ENCODE data around the gene NPTX1.

The NPTX1 gene

GRCh38 chr17:80471922-80472321, 4.5 kb downstream of the NPTX1 start:
- Histone ChIP-seq H3K9me3 (ENCODE audit: insufficient read depth, low read length) (no peaks in the 10 kb centered on the region), H3K9ac (ENCODE audit: insufficient read length, low read depth) (no peak overlapping the region), H3K36me3 (ENCODE audit: insufficient read depth, insufficient read length, low read length) (no peaks in the 10 kb centered on the region), H3K4me3 (ENCODE audit: insufficient read length, low read depth) (no peak overlapping the region), H3K27me3 (ENCODE audit: insufficient read depth, insufficient read length) (peaks cover 62% of the 10 kb centered on the region), H3K4me1 (ENCODE audit: insufficient read depth, insufficient read length) (peaks cover 12% of the 10 kb centered on the region)
- DNase-seq (ENCODE audit: low read depth, low spot score) = no peak
- TF ChIP-seq ZNF274 (IDR thresholded peaks at IDR 0.05; ENCODE audit: low read depth, low read length) (no peak), SUZ12 (IDR thresholded peaks at IDR 0.05; ENCODE audit: extremely low read depth, insufficient read depth, insufficient read length) (no peak), YY1 (IDR thresholded peaks at IDR 0.05; ENCODE audit: insufficient read depth, insufficient read length) (no peak)

- Histone ChIP-seq H3K9ac (ENCODE audit: insufficient read length, low read depth) (no peak overlapping the region), H3K4me1 (ENCODE audit: insufficient read depth, insufficient read length) (peaks cover 12% of the 10 kb centered on the region), H3K27me3 (ENCODE audit: insufficient read depth, insufficient read length) (peaks cover 57% of the 10 kb centered on the region)
These were observed 5.8 kb downstream of the NPTX1 start for GRCh38 chr17:80470603-80471002.

GRCh38 chr17:80469667-80470066, 6.7 kb downstream of the NPTX1 start:
- TF ChIP-seq SUZ12 (IDR thresholded peaks at IDR 0.05; ENCODE audit: extremely low read depth, insufficient read depth, insufficient read length) = no peak
- no peak for TF ChIP-seq ZNF274 (IDR thresholded peaks at IDR 0.05; ENCODE audit: low read depth, low read length)
- no peak for TF ChIP-seq YY1 (IDR thresholded peaks at IDR 0.05; ENCODE audit: insufficient read depth, insufficient read length)
- Histone ChIP-seq H3K36me3 (ENCODE audit: insufficient read depth, insufficient read length, low read length) (no peaks in the 10 kb centered on the region), H3K27me3 (ENCODE audit: insufficient read depth, insufficient read length) (peaks cover 53% of the 10 kb centered on the region), H3K9ac (ENCODE audit: insufficient read length, low read depth) (no peak overlapping the region), H3K4me1 (ENCODE audit: insufficient read depth, insufficient read length) (peaks cover 6% of the 10 kb centered on the region), H3K4me3 (ENCODE audit: insufficient read length, low read depth) (no peak overlapping the region), H3K9me3 (ENCODE audit: insufficient read depth, low read length) (no peaks in the 10 kb centered on the region)
- DNase-seq (ENCODE audit: low read depth, low spot score) = no peak

More at GRCh38 chr17:80470603-80471002, 5.8 kb downstream of the NPTX1 start:
- H3K9me3 ChIP-seq (ENCODE audit: insufficient read depth, low read length) = no peaks in the 10 kb centered on the region
- H3K36me3 ChIP-seq (ENCODE audit: insufficient read depth, insufficient read length, low read length) = no peaks in the 10 kb centered on the region
- H3K4me3 ChIP-seq (ENCODE audit: insufficient read length, low read depth) = no peak overlapping the region
- DNase-seq (ENCODE audit: low read depth, low spot score) = no peak
- no peak for TF ChIP-seq ZNF274 (IDR thresholded peaks at IDR 0.05; ENCODE audit: low read depth, low read length)

- H3K4me3 ChIP-seq (ENCODE audit: insufficient read length, low read depth) = no peak overlapping the region
- H3K9me3 ChIP-seq (ENCODE audit: insufficient read depth, low read length) = no peaks in the 10 kb centered on the region
- peaks cover 6% of the 10 kb centered on the region for H3K4me1 ChIP-seq (ENCODE audit: insufficient read depth, insufficient read length)
- H3K36me3 ChIP-seq (ENCODE audit: insufficient read depth, insufficient read length, low read length) = no peaks in the 10 kb centered on the region
- TF ChIP-seq YY1 (IDR thresholded peaks at IDR 0.05; ENCODE audit: insufficient read depth, insufficient read length) = no peak
- no peak for TF ChIP-seq ZNF274 (IDR thresholded peaks at IDR 0.05; ENCODE audit: low read depth, low read length)
- TF ChIP-seq SUZ12 (IDR thresholded peaks at IDR 0.05; ENCODE audit: extremely low read depth, insufficient read depth, insufficient read length) = no peak
- DNase-seq (ENCODE audit: low read depth, low spot score) = no peak
- peaks cover 46% of the 10 kb centered on the region for H3K27me3 ChIP-seq (ENCODE audit: insufficient read depth, insufficient read length)
- no peak overlapping the region for H3K9ac ChIP-seq (ENCODE audit: insufficient read length, low read depth)
These were observed 7.5 kb downstream of the NPTX1 start for GRCh38 chr17:80468781-80469493.

- no peak for TF ChIP-seq SUZ12 (IDR thresholded peaks at IDR 0.05; ENCODE audit: extremely low read depth, insufficient read depth, insufficient read length)
- TF ChIP-seq YY1 (IDR thresholded peaks at IDR 0.05; ENCODE audit: insufficient read depth, insufficient read length) = no peak
- TF ChIP-seq ZNF274 (IDR thresholded peaks at IDR 0.05; ENCODE audit: low read depth, low read length) = no peak
- Histone ChIP-seq H3K27me3 (ENCODE audit: insufficient read depth, insufficient read length) (peaks cover 39% of the 10 kb centered on the region), H3K9me3 (ENCODE audit: insufficient read depth, low read length) (no peaks in the 10 kb centered on the region), H3K36me3 (ENCODE audit: insufficient read depth, insufficient read length, low read length) (no peaks in the 10 kb centered on the region), H3K4me3 (ENCODE audit: insufficient read length, low read depth) (no peak overlapping the region), H3K4me1 (ENCODE audit: insufficient read depth, insufficient read length) (peaks cover 6% of the 10 kb centered on the region), H3K9ac (ENCODE audit: insufficient read length, low read depth) (no peak overlapping the region)
- no peak for DNase-seq (ENCODE audit: low read depth, low spot score)
These were observed 8.2 kb downstream of the NPTX1 start for GRCh38 chr17:80468242-80468641.

GRCh38 chr17:80466188-80466705, 10.2 kb downstream of the NPTX1 start:
- Histone ChIP-seq H3K27me3 (ENCODE audit: insufficient read depth, insufficient read length) (peaks cover 19% of the 10 kb centered on the region), H3K4me3 (ENCODE audit: insufficient read length, low read depth) (no peak overlapping the region), H3K9ac (ENCODE audit: insufficient read length, low read depth) (no peak overlapping the region), H3K9me3 (ENCODE audit: insufficient read depth, low read length) (no peaks in the 10 kb centered on the region), H3K4me1 (ENCODE audit: insufficient read depth, insufficient read length) (peaks cover 6% of the 10 kb centered on the region), H3K36me3 (ENCODE audit: insufficient read depth, insufficient read length, low read length) (no peaks in the 10 kb centered on the region)
- DNase-seq (ENCODE audit: low read depth, low spot score) = no peak
- TF ChIP-seq SUZ12 (IDR thresholded peaks at IDR 0.05; ENCODE audit: extremely low read depth, insufficient read depth, insufficient read length) (no peak), ZNF274 (IDR thresholded peaks at IDR 0.05; ENCODE audit: low read depth, low read length) (no peak), YY1 (IDR thresholded peaks at IDR 0.05; ENCODE audit: insufficient read depth, insufficient read length) (no peak)

GRCh38 chr17:80465327-80465974, 11.0 kb downstream of the NPTX1 start:
- peaks cover 6% of the 10 kb centered on the region for H3K4me1 ChIP-seq (ENCODE audit: insufficient read depth, insufficient read length)
- peaks cover 14% of the 10 kb centered on the region for H3K27me3 ChIP-seq (ENCODE audit: insufficient read depth, insufficient read length)
- H3K4me3 ChIP-seq (ENCODE audit: insufficient read length, low read depth) = no peak overlapping the region
- H3K9ac ChIP-seq (ENCODE audit: insufficient read length, low read depth) = no peak overlapping the region
- H3K36me3 ChIP-seq (ENCODE audit: insufficient read depth, insufficient read length, low read length) = no peaks in the 10 kb centered on the region
- no peaks in the 10 kb centered on the region for H3K9me3 ChIP-seq (ENCODE audit: insufficient read depth, low read length)
- DNase-seq (ENCODE audit: low read depth, low spot score) = no peak
- TF ChIP-seq SUZ12 (IDR thresholded peaks at IDR 0.05; ENCODE audit: extremely low read depth, insufficient read depth, insufficient read length) (no peak), ZNF274 (IDR thresholded peaks at IDR 0.05; ENCODE audit: low read depth, low read length) (no peak), YY1 (IDR thresholded peaks at IDR 0.05; ENCODE audit: insufficient read depth, insufficient read length) (no peak)

Measured in NT2/D1 (cell line).